HepG2 (cell line): ENCODE measurements around the gene KLHDC4. TPM values are rescaled to one million over a fixed set of nuclear protein-coding genes. Genes with fewer than 3 reads are reported as not detected.
A peak's percentile ranks its signal among the peaks of the same experiment; 100 is the strongest.

Source experiments
- ATAC-seq: fragments of 200-7000 bp; cut with Tn5 transposase; 3 replicates; pipeline ENCODE4 v1.9.1; 2020; ENCODE audit warnings: mild to moderate bottlenecking, moderate library complexity
- BruUV-seq: library from RNA; stranded (reverse); fragments of 400-500 nt; replicated peaks from 2 replicates; lab custom pipeline; 2021; lab: Mats Ljungman, UMichigan
- CTCF ChIA-PET: fragments of 300-600 bp; formaldehyde crosslinking; extraction: SDS; loops from one replicate; lab custom pipeline; 2021; ENCODE audit warnings: low total read pairs, inconsistent platforms, low intra/inter-chr PET ratio; lab: Yijun Ruan, JAX
- POLR2A ChIA-PET: fragments of 350-600 bp; sonication (Branson Sonifier 250); formaldehyde crosslinking; loops from one replicate; lab custom pipeline; 2020; ENCODE audit warnings: antibody characterized with exemption, inconsistent platforms; lab: Yijun Ruan, JAX
- DNase-seq: peaks from one replicate; pipeline ENCODE4 v3.0.0-alpha.2; 2015; ENCODE audit warnings: low spot score
- FAIRE-seq: peaks from 3 replicates; lab custom pipeline; 2011; peaks lifted over from hg19 to GRCh38; lab: Jason Lieb, UNC
- H2AFZ ChIP-seq: one replicate; pipeline ENCODE4 v1.6.1; 2011; ENCODE audit warnings: low read length, inconsistent platforms
- H3K27ac ChIP-seq: fragments of 300-600 bp; 3 replicates; pipeline ENCODE4 v1.8.0; 2011; ENCODE audit warnings: mixed run types, mild to moderate bottlenecking, mixed read lengths, low read length, inconsistent platforms; ENCODE audit not compliant: insufficient read depth; ENCODE audit errors: extremely low read length
- H3K27me3 ChIP-seq, 2 experiments: fragments of 200-600 bp in 1 of 2; 2 replicates in 1 of 2; 3 replicates in 1 of 2; pipeline versions ENCODE4 v1.6.0 to v1.8.0; 2011; ENCODE audit warnings: low read length in 2 of 2, mild to moderate bottlenecking in 2 of 2, moderate library complexity in 2 of 2, inconsistent platforms in 1 of 2; ENCODE audit not compliant: insufficient read depth in 2 of 2, control insufficient read depth in 1 of 2
- H3K36me3 ChIP-seq, 2 experiments: fragments of 200-600 bp in 1 of 2; replicated peaks in 1 of 2; 2 replicates in 1 of 2; 3 replicates in 1 of 2; pipeline versions ENCODE4 v1.5.1 to v1.8.0; 2011; ENCODE audit warnings: low read length in 2 of 2, inconsistent platforms in 1 of 2; ENCODE audit not compliant: insufficient read depth in 2 of 2, control insufficient read depth in 1 of 2
- H3K4me1 ChIP-seq: 2 replicates; pipeline ENCODE4 v1.5.1; 2012; ENCODE audit warnings: low read length, inconsistent platforms; ENCODE audit not compliant: insufficient read depth
- H3K4me2 ChIP-seq: 2 replicates; pipeline ENCODE4 v1.6.0; 2011; ENCODE audit warnings: low read depth, low read length, inconsistent platforms
- H3K4me3 ChIP-seq, 3 experiments: fragments of 200-600 bp in 1 of 3; sonication (generic), shearing (Covaris generic) in 1 of 3; replicated peaks in 1 of 3; 2 replicates each; pipeline ENCODE4 v1.5.1; 2011 to 2016; ENCODE audit warnings: low read length in 3 of 3, inconsistent platforms in 2 of 3, low read depth in 2 of 3, mild to moderate bottlenecking in 2 of 3, control low read depth in 1 of 3, mixed read lengths in 1 of 3; ENCODE audit not compliant: insufficient read depth in 1 of 3
- H3K79me2 ChIP-seq: one replicate; pipeline ENCODE4 v1.6.1; 2011; ENCODE audit warnings: low read length, inconsistent platforms; ENCODE audit not compliant: insufficient read depth
- H3K9ac ChIP-seq: 2 replicates; pipeline ENCODE4 v1.6.0; 2011; ENCODE audit warnings: mild to moderate bottlenecking, low read depth, low read length, inconsistent platforms; ENCODE audit not compliant: insufficient read depth
- H3K9me3 ChIP-seq: 2 replicates; pipeline ENCODE4 v1.5.1; 2012; ENCODE audit warnings: mild to moderate bottlenecking, low read length
- H4K20me1 ChIP-seq: 2 replicates; pipeline ENCODE4 v1.6.0; 2011; ENCODE audit warnings: inconsistent platforms, mild to moderate bottlenecking, low read length, moderate library complexity; ENCODE audit not compliant: insufficient read depth
- AGO2 ChIP-seq: fragments of 200-400 bp; formaldehyde crosslinking; optimal IDR thresholded peaks from 2 replicates; pipeline ENCODE3; 2017; ENCODE audit warnings: mild to moderate bottlenecking, low read depth, low read length, moderate library complexity
- MXD3 ChIP-seq: IDR thresholded peaks from 2 replicates; pipeline ENCODE4 v1.6.1; 2016; ENCODE audit warnings: mild to moderate bottlenecking, missing biosample characterization, missing genetic modification reagents
- RBM22 ChIP-seq: fragments of 200-400 bp; formaldehyde crosslinking; optimal IDR thresholded peaks from 2 replicates; pipeline ENCODE3; 2017; ENCODE audit warnings: mild to moderate bottlenecking, low read length, moderate library complexity
- ZNF543 ChIP-seq: sonication (generic); formaldehyde crosslinking; IDR thresholded peaks from 2 replicates; pipeline ENCODE4 v1.4.0; 2020; ENCODE audit warnings: mild to moderate bottlenecking, missing genetic modification reagents
- WGBS: methylation state at CpG from one replicate; pipeline ENCODE4 v1.1.6; 2017; ENCODE audit warnings: low lambda C conversion rate; 5-methylcytosine and 5-hydroxymethylcytosine counted together
- in situ Hi-C: cut with HindIII; loops from 2 replicates; pipeline ENCODE4 v1.10.0; 2017; ENCODE audit warnings: low pct_unique_long_range_greater_than_20kb; ENCODE audit not compliant: extremely low pct_ligation_motif_present
- intact Hi-C: fragments of 100-400 bp; cut with micrococcal nuclease; formaldehyde crosslinking; loops from one replicate; pipeline ENCODE4 v1.10.0; 2022; ENCODE audit not compliant: unreplicated experiment
- polyA plus RNA-seq, 8 experiments: library from polyadenylated mRNA; depleted of rRNA in 3 of 8; stranded (reverse) in 7 of 8; unstranded in 1 of 8; fragments of >200 nt; fragmentation: Illumina TruSeq in 4 of 8; extraction: Trizol in 4 of 8; gene quantifications; 2 replicates each; pipeline versions ENCODE4 v1.2.1 to v1.2.3, GENCODE V29; 2011 to 2016; ENCODE audit warnings: low read depth in 4 of 8, missing spikeins in 1 of 8, mixed read lengths in 1 of 8; ENCODE audit not compliant: insufficient read depth in 1 of 8
- total RNA-seq, 5 experiments: library from RNA; depleted of rRNA; stranded (reverse); fragments of >200 nt; fragmentation: Illumina TruSeq; extraction: Trizol; gene quantifications; 2 replicates each; pipeline ENCODE4 v1.2.3, GENCODE V29; 2016; ENCODE audit warnings: low read depth in 1 of 5

KLHDC4 gene
- total and polyA plus RNA-seq, 2 of the 13 experiments (the other 11 are each of a cell fraction or from before 2014, with no cell fraction given), result 18.7 to 31.8 TPM

DNA sequence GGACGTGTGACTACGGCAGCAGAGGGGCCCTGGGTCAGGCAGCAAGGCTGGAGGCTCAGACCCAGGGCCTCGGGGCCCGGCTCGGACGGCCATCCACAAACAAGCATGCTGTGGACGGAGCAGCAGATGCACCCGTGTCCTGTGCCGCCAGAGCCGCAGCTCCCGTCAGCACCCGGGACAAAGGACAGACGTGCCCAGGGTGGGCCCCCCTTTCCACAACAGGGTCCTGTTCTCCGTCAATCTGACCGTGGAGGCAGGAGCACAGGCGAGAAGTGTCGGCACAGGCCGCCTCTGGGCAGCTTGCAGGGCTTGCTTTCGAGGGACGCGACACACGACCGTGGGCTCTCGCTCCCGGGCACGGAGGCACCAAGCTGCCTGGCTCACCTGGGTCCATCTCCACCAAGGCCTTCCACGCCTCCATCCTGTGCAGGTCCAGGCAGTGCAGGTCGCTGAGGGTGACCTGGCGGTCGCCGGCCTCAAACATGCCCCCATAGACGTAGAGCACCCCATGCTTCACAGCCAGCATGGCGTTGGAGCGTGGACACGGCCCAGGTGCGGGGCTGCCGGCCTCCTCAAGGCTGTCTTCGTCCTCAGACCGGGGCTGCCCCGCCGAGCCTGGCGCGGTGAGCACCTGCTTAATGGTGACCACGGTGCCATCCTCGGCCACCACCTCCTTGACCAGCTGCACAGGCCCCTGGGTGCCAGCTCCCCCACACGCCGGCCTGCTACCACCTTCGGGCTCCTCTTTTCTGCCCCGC is 56.7 kb downstream of the KLHDC4 start:
- peaks cover 20% of the 10 kb centered on the region for H4K20me1 ChIP-seq
- TF ChIP-seq ZNF543 (CRISPR knock-in tag), result no peak
- peak; percentile 52 for TF ChIP-seq AGO2
- TF ChIP-seq, all 625 proteins: peak for 1
- no peak for FAIRE-seq
- in situ Hi-C loops (no loop called here), intact Hi-C loops (no loop called here)
- no peak overlapping the region for H3K4me2 ChIP-seq
- WGBS, result 98% methylated on average over 30 of the region's 49 CpGs
- no peak overlapping the region for H3K9ac ChIP-seq
- H2AFZ ChIP-seq, result no peak overlapping the region
- no peak overlapping the region for H3K4me3 ChIP-seq
- peaks cover 20% of the 10 kb centered on the region for H3K4me1 ChIP-seq
- no peak for DNase-seq
- H3K79me2 ChIP-seq, result no peaks in the 10 kb centered on the region
- H3K27me3 ChIP-seq, result no peaks in the 10 kb centered on the region
- POLR2A ChIA-PET, result no interaction called here
- H3K27ac ChIP-seq, result no peak overlapping the region
- peaks cover 40 to 42% of the 10 kb centered on the region in 2 experiments; a peak in 4 of 5 replicates for H3K36me3 ChIP-seq
- H3K9me3 ChIP-seq, result no peaks in the 10 kb centered on the region
- no TSS peak for BruUV-seq
- CTCF ChIA-PET, result no interaction called here
- ATAC-seq, result no peak

DNA sequence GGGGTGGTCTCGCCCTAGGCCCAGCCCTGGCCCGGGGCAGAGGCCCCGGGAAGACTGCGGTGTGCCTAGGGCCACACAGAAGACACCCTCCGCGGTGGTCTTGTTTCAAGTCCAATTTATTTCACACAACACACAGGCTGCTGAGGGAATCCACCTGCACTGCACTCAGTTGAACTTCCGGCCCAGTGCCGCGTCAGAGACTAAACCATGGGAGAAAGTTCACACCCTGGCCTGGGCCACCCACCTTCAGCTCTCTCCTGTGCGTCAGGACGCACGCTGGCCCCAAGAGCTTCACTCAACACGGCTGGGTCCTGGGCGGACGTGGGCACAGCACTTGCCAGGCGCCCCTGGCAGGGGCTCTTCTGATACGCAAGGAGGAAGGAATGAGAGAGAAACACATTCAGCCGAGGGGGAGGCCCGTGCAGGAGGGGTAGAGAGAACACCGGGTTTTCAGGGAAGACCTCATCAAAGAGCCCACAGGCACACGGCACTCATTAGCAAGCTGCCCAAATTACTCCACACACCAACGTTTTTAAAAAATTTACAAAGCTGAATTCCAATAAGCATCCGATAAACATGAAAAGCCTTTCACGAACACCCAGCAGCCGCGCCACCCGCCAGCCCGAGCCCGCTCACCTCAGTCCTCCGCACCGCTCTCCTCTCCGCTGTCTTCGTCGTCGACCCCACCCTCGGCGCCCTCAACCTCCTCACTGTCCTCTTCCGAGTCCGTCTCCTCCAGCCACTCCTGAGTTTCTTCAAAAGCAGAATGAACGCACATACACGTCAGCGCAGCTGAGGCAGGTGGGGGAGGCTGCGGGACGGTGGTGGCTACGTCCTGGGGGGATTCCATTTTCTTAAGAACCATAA is 57.8 kb downstream of the KLHDC4 start:
- no peak overlapping the region for H3K4me2 ChIP-seq
- no peak overlapping the region for H3K27ac ChIP-seq
- H3K4me3 ChIP-seq, result no peak overlapping the region
- ChIA-PET CTCF (no interaction called here), POLR2A (no interaction called here)
- H4K20me1 ChIP-seq, result peaks cover 20% of the 10 kb centered on the region
- FAIRE-seq (no peak), DNase-seq (no peak), ATAC-seq (no peak)
- H3K9ac ChIP-seq, result no peak overlapping the region
- no TSS peak for BruUV-seq
- no peak overlapping the region for H2AFZ ChIP-seq
- H3K36me3 ChIP-seq, result peaks cover 40 to 46% of the 10 kb centered on the region in 2 experiments; a peak in 4 of 5 replicates
- TF ChIP-seq MXD3 (no peak), RBM22 (peak; percentile 7)
- 93% methylated on average over 45 of the region's 45 CpGs for WGBS
- H3K4me1 ChIP-seq, result peaks cover 20% of the 10 kb centered on the region
- no peaks in the 10 kb centered on the region for H3K79me2 ChIP-seq
- no peaks in the 10 kb centered on the region for H3K9me3 ChIP-seq
- no peaks in the 10 kb centered on the region for H3K27me3 ChIP-seq
- intact Hi-C loops, result no loop called here
- in situ Hi-C loops, result no loop called here
